ENCODE data around the gene SDR42E1.

- TF ChIP-seq EZH2 (IDR thresholded peaks at IDR 0.05; ENCODE audit: borderline replicate concordance, control insufficient read depth, low read depth, low read length), result no peak
- no peak for TF ChIP-seq MAX (IDR thresholded peaks at IDR 0.05; ENCODE audit: low read depth, low read length)
- no peak for TF ChIP-seq CHD2 (IDR thresholded peaks at IDR 0.05; ENCODE audit: borderline replicate concordance, low read depth, low read length)
- no peak for TF ChIP-seq RAD21 (IDR thresholded peaks at IDR 0.05; ENCODE audit: insufficient read depth, low read depth, low read length)
- TF ChIP-seq REST (IDR thresholded peaks at IDR 0.05; ENCODE audit: low read depth, low read length), result no peak
- TF ChIP-seq CTCF (IDR thresholded peaks at IDR 0.05 in 2 of 3, conservative IDR thresholded peaks at IDR 0.05 in 1 of 3; ENCODE audit: control insufficient read depth in 2 of 3, extremely low read depth in 1 of 3, insufficient read depth in 1 of 3, low read depth in 3 of 3, low read length in 3 of 3), result no peak
- no peak for TF ChIP-seq TAF1 (IDR thresholded peaks at IDR 0.05; ENCODE audit: borderline replicate concordance, low read depth, low read length)
- TF ChIP-seq FOXM1 (IDR thresholded peaks at IDR 0.05; ENCODE audit: low read depth, low read length), result no peak
- TF ChIP-seq ZSCAN29 (IDR thresholded peaks at IDR 0.05), result no peak
- TF ChIP-seq SP1 (IDR thresholded peaks at IDR 0.05; ENCODE audit: low read depth, low read length), result no peak
- no peak for TF ChIP-seq ZZZ3 (IDR thresholded peaks at IDR 0.05; ENCODE audit: control insufficient read depth, insufficient read length, low read depth)
- TF ChIP-seq RCOR1 (conservative IDR thresholded peaks at IDR 0.05; ENCODE audit: low read depth, low read length), result no peak
- TF ChIP-seq CHD4 (IDR thresholded peaks at IDR 0.05), result no peak
- no peak for TF ChIP-seq ASH2L (IDR thresholded peaks at IDR 0.05; ENCODE audit: borderline replicate concordance, low read depth)
These were observed 13.5 kb downstream of the SDR42E1 start for GRCh38 chr16:81997738-81998137.
